Measurements from ENCODE around the gene VAV2. TPM values are rescaled to one million over a fixed set of nuclear protein-coding genes. Genes with fewer than 3 reads are reported as not detected.

The VAV2 gene
- total RNA-seq, 1 donor, result 13.4 TPM

- peak; percentile 57 for DNase-seq (ENCODE audit: low read depth)
- TF ChIP-seq CTCF (IDR thresholded peaks at IDR 0.05; ENCODE audit: insufficient read depth, low read depth, low read length), result peak; percentile 71
- no peak overlapping the region for H3K4me3 ChIP-seq (ENCODE audit: low read depth, low read length)
Observed at GRCh38 chr9:133726401-133727276, 265.5 kb downstream of the VAV2 start.

GRCh38 chr9:133725886-133726285 lies 266.2 kb downstream of the VAV2 start:
- no peak for TF ChIP-seq CTCF (IDR thresholded peaks at IDR 0.05; ENCODE audit: insufficient read depth, low read depth, low read length)
- DNase-seq (ENCODE audit: low read depth), result no peak
- no peak overlapping the region for H3K4me3 ChIP-seq (ENCODE audit: low read depth, low read length)

- no peak for TF ChIP-seq CTCF (IDR thresholded peaks at IDR 0.05; ENCODE audit: insufficient read depth, low read depth, low read length)
- no peak overlapping the region for H3K4me3 ChIP-seq (ENCODE audit: low read depth, low read length)
- no peak for DNase-seq (ENCODE audit: low read depth)
Observed at GRCh38 chr9:133718563-133719315, 273.4 kb downstream of the VAV2 start.

- TF ChIP-seq CTCF (IDR thresholded peaks at IDR 0.05; ENCODE audit: insufficient read depth, low read depth, low read length), result no peak
- H3K4me3 ChIP-seq (ENCODE audit: low read depth, low read length), result no peak overlapping the region
- no peak for DNase-seq (ENCODE audit: low read depth)
Observed at GRCh38 chr9:133717113-133718031, 274.8 kb downstream of the VAV2 start.

GRCh38 chr9:133716564-133717112 lies 275.5 kb downstream of the VAV2 start:
- no peak for DNase-seq (ENCODE audit: low read depth)
- no peak overlapping the region for H3K4me3 ChIP-seq (ENCODE audit: low read depth, low read length)
- TF ChIP-seq CTCF (IDR thresholded peaks at IDR 0.05; ENCODE audit: insufficient read depth, low read depth, low read length), result no peak

All from fibroblast of villous mesenchyme (primary cell).